Pericardium fibroblast (primary cell): ENCODE data around the gene PGM3. TPM values are rescaled to one million over a fixed set of nuclear protein-coding genes. Genes with fewer than 3 reads are reported as not detected.

Experiments
- total RNA-seq: library from RNA; depleted of rRNA; stranded (reverse); fragments of >200 nt; gene quantifications from 2 replicates; pipeline ENCODE4 v1.2.3, GENCODE V29; 2015

Gene PGM3
- total RNA-seq, result 36.1 and 47.4 TPM in 2 replicates

GRCh38 chr6:83192871-83193746 is at the start of gene PGM3, which contains the start of gene RWDD2A:
TSS of gene PGM3 (minus strand) at chr6:83193265. CDS start at chr6:83191012, 2,253 bp downstream.
TSS of gene RWDD2A (plus strand) at chr6:83193357. CDS start at chr6:83194452, 1,095 bp downstream.

Other genes starting within 250 kb of the PGM3 start
- 2.3 and 15.0 TPM in 2 replicates for gene UBE3D, start 127.4 kb downstream of the PGM3 start, total RNA-seq
- gene DOP1A, start 125.6 kb downstream of the PGM3 start, total RNA-seq, result 11.7 and 15.8 TPM in 2 replicates
- 2.8 and 3.2 TPM in 2 replicates for gene RWDD2A, start 92 bp upstream of the PGM3 start, total RNA-seq
- 21.6 and 23.4 TPM in 2 replicates for gene ME1, start 237.8 kb upstream of the PGM3 start, total RNA-seq